ENCODE data around the gene TMIGD1. TPM values are rescaled to one million over a fixed set of nuclear protein-coding genes. Genes with fewer than 3 reads are reported as not detected.

The TMIGD1 gene
- polyA plus RNA-seq, 1 donor (not counting 4 experiments of a cell fraction or from before 2014, with no cell fraction given), result not detected

DNA sequence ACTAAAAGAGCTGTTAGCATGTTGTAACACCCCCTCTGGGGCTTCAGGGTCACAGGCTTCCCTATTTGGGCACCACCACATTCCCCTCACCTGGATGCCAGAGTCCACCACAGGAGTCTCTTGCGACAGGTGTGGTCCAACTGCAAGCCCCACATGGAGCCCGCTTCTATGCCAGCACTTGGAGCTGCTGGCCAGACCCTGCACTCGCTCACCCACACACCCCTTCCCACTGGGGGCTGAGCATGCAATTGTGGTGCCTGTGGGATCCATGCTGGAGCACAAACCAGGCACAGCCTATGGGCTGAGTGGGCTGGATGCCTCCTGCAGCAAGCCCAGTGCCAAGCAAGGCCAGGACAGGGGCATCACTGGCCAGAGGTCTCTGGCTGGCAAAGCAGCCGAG lies 36.1 kb downstream of the TMIGD1 start:
- DNase-seq (ENCODE audit: low read depth, low spot score) (no peak), FAIRE-seq (no peak)
- peaks cover 3% of the 10 kb centered on the region for H3K9me3 ChIP-seq (ENCODE audit: control insufficient read depth, low read depth, low read length)
- H3K4me3 ChIP-seq (ENCODE audit: control insufficient read depth in 2 of 3, extremely low read depth in 1 of 3, insufficient read depth in 2 of 3, low read depth in 1 of 3, low read length in 3 of 3), result no peak overlapping the region
- H3K36me3 ChIP-seq (ENCODE audit: control insufficient read depth in 2 of 2, extremely low read depth in 1 of 2, insufficient read depth in 2 of 2, low read length in 2 of 2), result no peaks in the 10 kb centered on the region
- H3K27me3 ChIP-seq (ENCODE audit: control insufficient read depth, extremely low read depth, insufficient read depth, low read length), result peaks cover 68% of the 10 kb centered on the region
- no peak overlapping the region for H3K4me2 ChIP-seq (ENCODE audit: control insufficient read depth, extremely low read depth, insufficient read depth, low read depth, low read length)
- H3K9ac ChIP-seq (ENCODE audit: control insufficient read depth, extremely low read depth, insufficient read depth, low read length), result no peak overlapping the region
- dilution Hi-C loops (cut with MboI; ENCODE audit: extremely low pct_ligation_motif_present, low sequenced_read_pairs), result no loop called here
- H3K9me1 ChIP-seq (ENCODE audit: control insufficient read depth, extremely low read depth, insufficient read depth, low read length), result no peaks in the 10 kb centered on the region
- no peak overlapping the region for H3K27ac ChIP-seq (ENCODE audit: control insufficient read depth, insufficient read depth, low read length)
- peaks cover 2% of the 10 kb centered on the region for H4K20me1 ChIP-seq (ENCODE audit: control insufficient read depth, extremely low read depth, insufficient read depth, low read length)
- H3K79me2 ChIP-seq (ENCODE audit: control insufficient read depth, insufficient read depth, low read length), result no peaks in the 10 kb centered on the region
- H3K4me1 ChIP-seq (ENCODE audit: control insufficient read depth, extremely low read depth, insufficient read depth, low read length), result no peaks in the 10 kb centered on the region
- TF ChIP-seq EZH2 (IDR thresholded peaks at IDR 0.05; ENCODE audit: low read length), result no peak
- TF ChIP-seq, protein P1, sequence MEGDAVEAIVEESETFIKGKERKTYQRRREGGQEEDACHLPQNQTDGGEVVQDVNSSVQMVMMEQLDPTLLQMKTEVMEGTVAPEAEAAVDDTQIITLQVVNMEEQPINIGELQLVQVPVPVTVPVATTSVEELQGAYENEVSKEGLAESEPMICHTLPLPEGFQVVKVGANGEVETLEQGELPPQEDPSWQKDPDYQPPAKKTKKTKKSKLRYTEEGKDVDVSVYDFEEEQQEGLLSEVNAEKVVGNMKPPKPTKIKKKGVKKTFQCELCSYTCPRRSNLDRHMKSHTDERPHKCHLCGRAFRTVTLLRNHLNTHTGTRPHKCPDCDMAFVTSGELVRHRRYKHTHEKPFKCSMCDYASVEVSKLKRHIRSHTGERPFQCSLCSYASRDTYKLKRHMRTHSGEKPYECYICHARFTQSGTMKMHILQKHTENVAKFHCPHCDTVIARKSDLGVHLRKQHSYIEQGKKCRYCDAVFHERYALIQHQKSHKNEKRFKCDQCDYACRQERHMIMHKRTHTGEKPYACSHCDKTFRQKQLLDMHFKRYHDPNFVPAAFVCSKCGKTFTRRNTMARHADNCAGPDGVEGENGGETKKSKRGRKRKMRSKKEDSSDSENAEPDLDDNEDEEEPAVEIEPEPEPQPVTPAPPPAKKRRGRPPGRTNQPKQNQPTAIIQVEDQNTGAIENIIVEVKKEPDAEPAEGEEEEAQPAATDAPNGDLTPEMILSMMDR (optimal IDR thresholded peaks at IDR 0.05 in 1 of 3, IDR thresholded peaks at IDR 0.05 in 1 of 3, conservative IDR thresholded peaks at IDR 0.05 in 1 of 3; ENCODE audit: extremely low read depth in 1 of 3, insufficient read depth in 2 of 3, low read length in 3 of 3), result no peak
- H2AFZ ChIP-seq (ENCODE audit: control insufficient read depth, low read length), result no peak overlapping the region

DNA sequence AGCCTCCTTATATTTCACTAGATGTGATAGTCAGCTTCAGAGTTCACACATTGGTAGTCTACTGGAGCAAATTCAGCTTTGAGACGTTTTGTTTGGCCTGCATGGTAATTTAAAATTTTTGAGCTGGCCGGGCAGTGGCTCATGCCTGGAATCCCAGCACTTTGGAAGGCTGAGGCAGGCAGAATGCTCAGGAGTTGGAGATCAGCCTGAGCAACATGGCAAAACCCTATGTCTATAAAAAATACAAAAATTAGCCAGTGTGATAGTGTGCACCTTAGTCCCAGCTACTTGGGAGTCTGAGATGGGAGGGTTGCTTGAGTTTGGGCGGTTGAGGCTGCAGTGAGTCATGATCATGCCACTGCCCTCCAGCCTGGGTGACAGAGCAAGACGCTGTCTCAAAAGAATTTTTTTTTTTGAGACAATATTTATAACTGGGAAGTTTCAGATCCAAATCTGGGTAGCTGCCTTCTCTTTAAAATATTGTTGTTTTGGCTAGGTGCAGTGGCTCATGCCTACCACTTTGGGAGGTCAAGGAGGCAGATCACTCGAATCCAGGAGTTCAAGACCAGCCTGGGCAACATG lies 37.3 kb downstream of the TMIGD1 start:
- Histone ChIP-seq H3K27me3 (ENCODE audit: control insufficient read depth, extremely low read depth, insufficient read depth, low read length) (peaks cover 77% of the 10 kb centered on the region), H3K4me3 (ENCODE audit: control insufficient read depth in 2 of 3, extremely low read depth in 1 of 3, insufficient read depth in 2 of 3, low read depth in 1 of 3, low read length in 3 of 3) (no peak overlapping the region), H3K9me1 (ENCODE audit: control insufficient read depth, extremely low read depth, insufficient read depth, low read length) (no peaks in the 10 kb centered on the region), H3K9ac (ENCODE audit: control insufficient read depth, extremely low read depth, insufficient read depth, low read length) (no peak overlapping the region), H3K9me3 (ENCODE audit: control insufficient read depth, low read depth, low read length) (peaks cover 3% of the 10 kb centered on the region), H3K4me1 (ENCODE audit: control insufficient read depth, extremely low read depth, insufficient read depth, low read length) (no peaks in the 10 kb centered on the region), H3K79me2 (ENCODE audit: control insufficient read depth, insufficient read depth, low read length) (no peaks in the 10 kb centered on the region), H3K27ac (ENCODE audit: control insufficient read depth, insufficient read depth, low read length) (no peak overlapping the region), H2AFZ (ENCODE audit: control insufficient read depth, low read length) (no peak overlapping the region), H3K36me3 (ENCODE audit: control insufficient read depth in 2 of 2, extremely low read depth in 1 of 2, insufficient read depth in 2 of 2, low read length in 2 of 2) (no peaks in the 10 kb centered on the region), H3K4me2 (ENCODE audit: control insufficient read depth, extremely low read depth, insufficient read depth, low read depth, low read length) (no peak overlapping the region), H4K20me1 (ENCODE audit: control insufficient read depth, extremely low read depth, insufficient read depth, low read length) (peaks cover 8% of the 10 kb centered on the region)
- dilution Hi-C loops (cut with MboI; ENCODE audit: extremely low pct_ligation_motif_present, low sequenced_read_pairs), result no loop called here
- no peak for DNase-seq (ENCODE audit: low read depth, low spot score)
- TF ChIP-seq, protein P1 (optimal IDR thresholded peaks at IDR 0.05 in 1 of 3, IDR thresholded peaks at IDR 0.05 in 1 of 3, conservative IDR thresholded peaks at IDR 0.05 in 1 of 3; ENCODE audit: extremely low read depth in 1 of 3, insufficient read depth in 2 of 3, low read length in 3 of 3), result no peak
- no peak for TF ChIP-seq EZH2 (IDR thresholded peaks at IDR 0.05; ENCODE audit: low read length)
- no peak for FAIRE-seq

Data from keratinocyte (primary cell).